Measurements from ENCODE around the gene MARCHF6.

GRCh38 chr5:10351919-10352318 lies 1.6 kb upstream of the MARCHF6 start:
- TF ChIP-seq, protein P1, sequence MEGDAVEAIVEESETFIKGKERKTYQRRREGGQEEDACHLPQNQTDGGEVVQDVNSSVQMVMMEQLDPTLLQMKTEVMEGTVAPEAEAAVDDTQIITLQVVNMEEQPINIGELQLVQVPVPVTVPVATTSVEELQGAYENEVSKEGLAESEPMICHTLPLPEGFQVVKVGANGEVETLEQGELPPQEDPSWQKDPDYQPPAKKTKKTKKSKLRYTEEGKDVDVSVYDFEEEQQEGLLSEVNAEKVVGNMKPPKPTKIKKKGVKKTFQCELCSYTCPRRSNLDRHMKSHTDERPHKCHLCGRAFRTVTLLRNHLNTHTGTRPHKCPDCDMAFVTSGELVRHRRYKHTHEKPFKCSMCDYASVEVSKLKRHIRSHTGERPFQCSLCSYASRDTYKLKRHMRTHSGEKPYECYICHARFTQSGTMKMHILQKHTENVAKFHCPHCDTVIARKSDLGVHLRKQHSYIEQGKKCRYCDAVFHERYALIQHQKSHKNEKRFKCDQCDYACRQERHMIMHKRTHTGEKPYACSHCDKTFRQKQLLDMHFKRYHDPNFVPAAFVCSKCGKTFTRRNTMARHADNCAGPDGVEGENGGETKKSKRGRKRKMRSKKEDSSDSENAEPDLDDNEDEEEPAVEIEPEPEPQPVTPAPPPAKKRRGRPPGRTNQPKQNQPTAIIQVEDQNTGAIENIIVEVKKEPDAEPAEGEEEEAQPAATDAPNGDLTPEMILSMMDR (IDR thresholded peaks at IDR 0.05): no peak
- no peak for TF ChIP-seq POLR2A (IDR thresholded peaks at IDR 0.05)
- no peak for TF ChIP-seq EP300 (IDR thresholded peaks at IDR 0.05)
